Measurements from ENCODE around the gene MYB.
"Not testable (repeated sequence)": the region's sequence is repeated elsewhere in the genome, so short reads cannot be mapped to it uniquely, and the experiment has no call there.

Gene MYB

GRCh38 chr6:135224037-135224647, 43.0 kb downstream of the MYB start:
- DNase-seq: no peak

GRCh38 chr6:135225911-135226310, 44.8 kb downstream of the MYB start:
- DNase-seq: no peak

GRCh38 chr6:135226537-135226936, 45.4 kb downstream of the MYB start:
- no peak for DNase-seq

- DNase-seq: no peak
Measured at GRCh38 chr6:135227349-135227748, 46.2 kb downstream of the MYB start.

DNA sequence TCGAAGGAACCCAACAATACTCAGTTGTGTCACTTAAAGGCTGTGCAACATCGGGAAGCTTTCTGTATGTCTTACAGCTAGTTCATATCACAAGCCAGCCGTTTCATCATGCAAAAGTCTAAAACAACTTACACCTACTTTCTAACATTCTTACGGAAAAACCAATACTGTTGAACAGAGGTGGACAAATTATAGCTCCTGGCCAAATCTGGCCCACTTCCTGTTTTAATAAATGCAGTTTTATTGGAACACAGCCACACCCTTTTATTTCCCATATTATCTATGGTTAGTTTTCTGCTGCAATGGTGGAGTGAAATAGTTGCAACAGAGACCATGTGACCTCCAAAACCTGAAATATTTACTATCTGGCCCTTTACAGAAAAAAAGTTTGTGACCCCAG, 46.6 kb downstream of the MYB start:
- DNase-seq: no peak

DNA sequence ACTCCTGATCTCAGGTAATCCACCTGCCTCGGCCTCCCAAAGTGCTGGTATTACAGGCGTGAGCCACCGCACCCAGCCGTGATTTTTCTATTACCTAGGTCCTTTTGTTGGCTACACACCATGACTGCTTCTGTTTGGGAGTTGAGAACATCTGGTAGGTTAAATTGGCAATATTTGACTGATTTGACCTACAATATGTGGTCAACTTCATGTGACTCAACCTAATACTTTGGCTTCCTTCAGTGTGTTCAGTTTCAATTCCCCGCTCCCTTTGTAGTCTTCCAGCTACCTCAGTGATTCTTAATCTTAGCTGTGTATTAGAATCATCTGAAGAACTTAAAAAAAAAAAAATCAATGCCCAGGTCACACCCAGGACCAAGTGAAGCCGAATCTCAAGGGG, 47.4 kb downstream of the MYB start:
- no peak for DNase-seq

DNA sequence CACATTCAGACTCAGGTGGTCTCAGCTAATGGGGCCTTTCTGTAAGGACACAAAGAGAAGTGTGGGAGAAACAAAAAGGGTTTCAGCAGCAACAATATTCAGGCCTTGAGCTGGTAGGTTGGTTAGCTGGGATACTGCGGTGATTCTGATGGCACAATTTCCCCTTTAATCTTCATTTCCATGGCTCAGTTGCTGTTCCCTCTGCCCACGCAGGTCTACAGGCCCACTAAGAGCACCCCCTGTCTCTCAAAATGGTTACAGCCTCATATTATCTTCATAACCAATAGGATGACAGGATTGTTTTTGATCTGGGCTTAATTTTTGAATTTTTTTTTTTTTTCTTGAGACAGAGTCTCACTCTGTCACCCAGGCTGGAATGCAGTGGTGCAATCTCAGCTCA, 48.9 kb downstream of the MYB start:
- no peak for DNase-seq

GRCh38 chr6:135230711-135231468, 49.8 kb downstream of the MYB start:
- DNase-seq: no peak

GRCh38 chr6:135231469-135231844, 50.3 kb downstream of the MYB start:
- DNase-seq: no peak

- no peak for DNase-seq
Measured at GRCh38 chr6:135233686-135234491, 52.8 kb downstream of the MYB start.

GRCh38 chr6:135234492-135234780, 53.3 kb downstream of the MYB start:
- no peak for DNase-seq

DNA sequence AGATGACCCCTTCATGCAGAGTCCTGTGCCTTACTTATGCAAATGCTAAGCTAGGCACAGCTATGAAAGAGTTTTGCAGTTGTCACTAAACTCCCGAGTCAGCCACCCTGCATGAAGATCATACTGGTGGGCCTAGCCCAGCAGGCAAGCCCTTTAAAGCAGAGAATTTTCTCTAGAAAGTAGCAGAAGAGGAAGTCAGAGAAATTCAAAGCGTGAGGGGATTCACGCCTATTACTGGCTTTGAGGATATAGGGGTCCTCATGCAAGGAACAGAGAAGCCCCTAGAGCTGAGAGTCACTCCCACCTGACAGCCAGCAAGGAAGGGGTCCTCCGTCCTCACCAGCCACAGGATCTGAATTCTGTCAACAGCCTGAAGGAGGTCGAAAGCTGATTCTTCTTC, 54.6 kb downstream of the MYB start:
- DNase-seq: no peak

DNA sequence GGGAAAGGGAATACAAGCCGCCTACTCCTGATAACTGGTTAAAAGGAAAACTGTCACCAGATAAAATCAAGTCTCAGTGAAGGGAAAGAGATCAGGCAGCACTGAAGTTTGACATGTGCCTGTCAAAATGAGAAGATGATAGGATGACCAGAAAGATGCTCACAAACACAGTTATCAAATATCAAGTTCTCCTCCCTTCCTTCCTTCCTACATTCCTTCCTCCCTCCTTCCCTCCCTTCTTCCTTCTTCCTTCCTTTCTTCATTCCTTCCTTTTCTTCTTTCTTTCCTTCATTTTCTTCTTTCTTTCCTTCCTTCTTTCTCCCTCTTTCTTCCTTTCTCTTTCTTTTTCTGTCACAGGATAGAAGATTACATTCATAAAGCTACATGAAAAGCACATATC, 55.2 kb downstream of the MYB start:
- DNase-seq: no peak

DNA sequence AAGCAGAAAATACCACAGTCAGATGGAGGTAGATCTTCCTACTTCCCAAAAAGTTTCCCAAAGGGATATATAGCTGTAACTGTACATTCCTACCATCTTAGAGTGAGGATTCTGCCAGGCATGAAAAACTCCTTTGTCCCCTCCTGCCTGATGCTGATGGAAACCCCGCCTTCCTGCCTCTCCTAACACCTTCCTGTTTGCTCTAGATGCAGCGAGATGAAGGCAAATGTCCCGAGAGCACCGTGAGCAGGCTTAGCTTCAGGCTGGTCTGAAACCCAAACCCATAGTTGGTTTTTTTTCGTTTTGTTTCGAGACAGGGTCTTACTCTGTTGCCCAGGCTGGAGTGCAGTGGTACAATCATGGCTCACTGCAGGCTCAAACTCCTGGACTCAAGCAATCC, 55.6 kb downstream of the MYB start:
- no peak for DNase-seq

GRCh38 chr6:135240711-135241110, 59.6 kb downstream of the MYB start:
- DNase-seq: no peak

- no peak for DNase-seq
Measured at GRCh38 chr6:135243871-135244796, 63.0 kb downstream of the MYB start.

- DNase-seq: no peak
Measured at GRCh38 chr6:135244805-135245204, 63.7 kb downstream of the MYB start.

- DNase-seq: not testable (repeated sequence)
Measured at GRCh38 chr6:135246412-135247012, 65.4 kb downstream of the MYB start.

GRCh38 chr6:135250234-135250633, 69.1 kb downstream of the MYB start:
- DNase-seq: no peak

DNA sequence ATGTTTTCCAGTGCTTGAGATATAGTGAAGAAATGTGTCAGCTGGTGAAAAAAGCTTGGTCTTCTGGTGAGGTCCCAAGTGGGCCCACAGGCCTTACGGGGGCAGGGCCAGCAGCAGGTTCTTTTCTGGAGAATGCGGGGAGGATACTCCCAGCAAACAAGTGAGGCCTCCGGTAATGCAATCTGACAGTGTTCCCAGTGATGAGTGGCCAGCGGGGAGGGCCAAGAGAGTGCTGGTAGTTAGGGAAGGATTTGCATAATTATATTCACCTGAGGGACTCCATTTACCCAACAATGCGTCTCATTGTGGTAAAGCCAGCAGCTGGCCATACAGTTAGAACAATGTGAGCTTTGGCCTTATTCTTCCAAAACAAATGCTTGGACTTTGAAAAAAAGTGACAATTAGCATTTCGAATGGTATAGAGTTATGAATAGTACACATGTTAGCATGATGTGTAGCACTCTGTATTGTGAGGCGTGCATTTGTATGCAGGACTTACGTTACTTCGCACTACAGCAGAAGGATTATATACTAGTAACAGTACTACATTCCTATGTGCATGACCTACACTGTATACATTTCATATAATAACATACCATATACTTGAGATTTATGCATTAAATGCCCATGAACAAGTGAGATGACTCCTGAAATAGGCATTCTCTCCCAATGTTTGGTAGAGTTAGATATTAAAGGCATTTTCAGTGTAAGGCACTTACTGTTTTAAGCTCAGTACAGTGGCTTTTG, 69.8 kb downstream of the MYB start:
- DNase-seq: no peak

DNA sequence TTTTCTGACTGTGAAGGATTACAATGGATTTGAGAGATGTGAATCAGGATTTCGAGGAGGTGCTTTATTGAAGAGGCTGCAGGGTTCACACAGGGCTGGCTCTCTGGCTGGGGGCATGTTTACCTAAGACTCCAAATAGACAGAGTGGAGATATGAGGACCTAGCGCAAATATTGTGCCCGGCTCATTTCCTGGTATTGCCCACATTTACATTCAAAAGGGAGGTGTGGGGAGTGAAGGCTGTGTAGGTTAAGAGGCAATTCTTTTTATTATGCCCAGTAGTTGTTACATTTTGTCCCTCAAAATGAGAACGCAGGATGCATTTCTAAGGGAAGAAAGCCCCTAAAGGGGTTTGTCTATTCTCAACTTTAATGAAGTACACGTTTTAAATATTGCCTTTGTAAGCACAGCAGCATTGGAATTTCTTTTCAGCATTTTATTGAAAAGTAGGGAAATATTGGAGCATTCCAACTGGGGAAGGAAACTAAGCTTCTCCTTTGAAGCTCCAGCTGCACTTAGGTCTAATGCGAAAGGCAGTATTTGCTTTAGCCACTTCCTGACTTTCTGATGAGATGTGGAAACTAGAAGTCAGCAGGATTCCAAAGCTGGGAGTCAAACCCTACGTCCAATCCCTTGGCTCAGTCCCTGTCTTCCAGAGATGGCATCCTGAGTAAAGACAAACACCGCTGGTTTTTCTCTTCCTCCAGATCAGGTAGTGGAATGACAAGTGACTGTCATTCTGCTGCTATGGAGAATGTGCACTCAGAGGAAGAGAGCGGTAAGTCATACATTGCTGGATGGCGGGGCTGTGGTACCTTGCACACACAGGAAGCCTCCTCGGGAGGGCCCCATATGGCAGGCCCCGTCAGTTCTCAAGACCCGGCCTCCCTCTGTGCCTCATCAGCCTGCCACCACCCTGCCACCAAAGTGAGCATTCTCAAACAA, 70.7 kb downstream of the MYB start:
- no peak for DNase-seq
